Transverse colon (tissue), 4 donors: ENCODE data around the gene LPAR4. TPM values are rescaled to one million over a fixed set of nuclear protein-coding genes. Genes with fewer than 3 reads are reported as not detected.
"Not testable (repeated sequence)": the region's sequence is repeated elsewhere in the genome, so short reads cannot be mapped to it uniquely, and the experiment has no call there.

Experiments used
- DNase-seq: peaks from one replicate; pipeline ENCODE4 v3.0.0-alpha.2; 2019
- H3K27ac ChIP-seq, 4 donors: fragments of 200-600 bp; sonication (generic); 2 replicates each; pipeline ENCODE4 v1.5.1; 2016 to 2018; ENCODE audit warnings: inconsistent platforms in 4 of 4
- H3K27me3 ChIP-seq: fragments of 200-600 bp; sonication (generic); 2 replicates; pipeline ENCODE4 v1.5.1; 2017; ENCODE audit warnings: inconsistent platforms
- H3K36me3 ChIP-seq, 4 donors: fragments of 200-600 bp; sonication (generic); 2 replicates each; pipeline ENCODE4 v1.5.1; 2017 to 2019; ENCODE audit warnings: inconsistent platforms in 4 of 4
- H3K4me1 ChIP-seq, 4 donors: fragments of 200-600 bp; sonication (generic); 2 replicates each; pipeline ENCODE4 v1.5.1; 2017 to 2020; ENCODE audit warnings: inconsistent platforms in 4 of 4
- H3K4me3 ChIP-seq, 4 donors: fragments of 200-600 bp; sonication (generic); 1 replicate in 1 of 4; 2 replicates in 3 of 4; pipeline versions ENCODE4 v1.5.1 to v1.6.1; 2017 to 2019; ENCODE audit warnings: inconsistent platforms in 4 of 4
- H3K9me3 ChIP-seq, 2 donors: fragments of 200-600 bp; sonication (generic); 2 replicates each; pipeline ENCODE4 v1.5.1; 2017 to 2019; ENCODE audit warnings: inconsistent platforms in 2 of 2
- EP300 ChIP-seq: sonication (generic); formaldehyde crosslinking; IDR thresholded peaks from one replicate; pipeline ENCODE4 v1.6.1; 2017; ENCODE audit warnings: antibody characterized with exemption, low read depth
- POLR2A ChIP-seq: fragments of 450-650 bp; IDR thresholded peaks from one replicate; pipeline ENCODE4 v1.6.1; 2016; ENCODE audit warnings: antibody characterized with exemption, mild to moderate bottlenecking, moderate library complexity
- POLR2AphosphoS5 ChIP-seq, 3 donors: sonication (generic); formaldehyde crosslinking; IDR thresholded peaks; one replicate each; pipeline ENCODE4 v1.6.1; 2016; ENCODE audit warnings: antibody characterized with exemption in 3 of 3
- WGBS, 2 donors: methylation state at CpG; one replicate each; pipeline ENCODE4 v1.1.5; 2018; ENCODE audit warnings: low coverage in 1 of 2; 5-methylcytosine and 5-hydroxymethylcytosine counted together
- in situ Hi-C, 4 donors: fragments of 200-750 bp; cut with MboI; loops; one replicate each; pipeline versions ENCODE4 v1.15.0 to v1.15.1; 2017; ENCODE audit warnings: low sequenced_read_pairs in 3 of 4, low pct_ligation_motif_present in 1 of 4, low pct_unique_long_range_greater_than_20kb in 1 of 4
- intact Hi-C: fragments of 100-400 bp; cut with DNase I; formaldehyde crosslinking; loops from one replicate; pipeline ENCODE4 v1.15.1; 2023; ENCODE audit warnings: low total_unique reads
- total RNA-seq, 4 donors: library from RNA; depleted of rRNA; stranded (reverse); fragments of >200 nt; gene quantifications; one replicate each; pipeline ENCODE4 v1.1.0, GENCODE V29; 2016
- TF ChIP-seq, protein P1 (sequence below), 5 experiments: fragments of 200-600 bp in 3 of 5; fragments of 450-650 bp in 2 of 5; sonication (generic) in 3 of 5; IDR thresholded peaks; 1 replicate in 2 of 5; 2 replicates in 3 of 5; pipeline ENCODE4 v1.5.1; 2016 to 2017; ENCODE audit warnings: antibody characterized with exemption in 5 of 5, inconsistent platforms in 3 of 5, mild to moderate bottlenecking in 2 of 5, moderate library complexity in 1 of 5

LPAR4 gene
- total RNA-seq, 4 donors from 2014 or later, result 0.16 TPM; not detected in 3

GRCh38 chrX:78800694-78801093, 53.2 kb downstream of the LPAR4 start:
- H3K36me3 ChIP-seq, result no peaks in the 10 kb centered on the region
- H3K27me3 ChIP-seq, result no peaks in the 10 kb centered on the region
- intact Hi-C loops (no loop called here), in situ Hi-C loops (no loop called here)
- no peak overlapping the region for H3K4me3 ChIP-seq
- H3K9me3 ChIP-seq, result no peaks in the 10 kb centered on the region
- no peak for DNase-seq
- H3K27ac ChIP-seq, result no peak overlapping the region
- H3K4me1 ChIP-seq, result no peaks in the 10 kb centered on the region
- TF ChIP-seq POLR2A (no peak), POLR2AphosphoS5 (IDR thresholded peaks at IDR 0.05) (no peak), EP300 (no peak)
- TF ChIP-seq, protein P1, sequence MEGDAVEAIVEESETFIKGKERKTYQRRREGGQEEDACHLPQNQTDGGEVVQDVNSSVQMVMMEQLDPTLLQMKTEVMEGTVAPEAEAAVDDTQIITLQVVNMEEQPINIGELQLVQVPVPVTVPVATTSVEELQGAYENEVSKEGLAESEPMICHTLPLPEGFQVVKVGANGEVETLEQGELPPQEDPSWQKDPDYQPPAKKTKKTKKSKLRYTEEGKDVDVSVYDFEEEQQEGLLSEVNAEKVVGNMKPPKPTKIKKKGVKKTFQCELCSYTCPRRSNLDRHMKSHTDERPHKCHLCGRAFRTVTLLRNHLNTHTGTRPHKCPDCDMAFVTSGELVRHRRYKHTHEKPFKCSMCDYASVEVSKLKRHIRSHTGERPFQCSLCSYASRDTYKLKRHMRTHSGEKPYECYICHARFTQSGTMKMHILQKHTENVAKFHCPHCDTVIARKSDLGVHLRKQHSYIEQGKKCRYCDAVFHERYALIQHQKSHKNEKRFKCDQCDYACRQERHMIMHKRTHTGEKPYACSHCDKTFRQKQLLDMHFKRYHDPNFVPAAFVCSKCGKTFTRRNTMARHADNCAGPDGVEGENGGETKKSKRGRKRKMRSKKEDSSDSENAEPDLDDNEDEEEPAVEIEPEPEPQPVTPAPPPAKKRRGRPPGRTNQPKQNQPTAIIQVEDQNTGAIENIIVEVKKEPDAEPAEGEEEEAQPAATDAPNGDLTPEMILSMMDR (IDR thresholded peaks at IDR 0.05), result no peak

DNA sequence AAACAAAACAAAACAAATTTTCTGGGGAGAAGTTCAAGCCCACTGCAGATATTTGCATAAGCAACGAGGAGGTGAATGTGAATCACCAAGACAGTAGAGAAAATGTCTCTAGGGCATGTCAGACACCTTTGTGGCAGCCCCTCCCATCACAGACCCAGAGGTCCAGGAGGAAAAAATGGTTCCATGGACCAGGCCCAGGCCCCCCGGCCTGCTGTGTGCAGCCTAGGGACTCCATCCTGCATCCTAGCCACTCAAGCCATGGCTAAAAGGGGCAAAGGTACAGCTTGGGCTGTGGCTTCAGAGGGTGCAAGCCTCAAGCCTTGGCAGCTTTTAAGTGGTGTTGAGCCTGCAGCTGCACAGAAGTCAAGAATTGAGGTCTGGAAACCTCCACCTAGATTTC, 54.0 kb downstream of the LPAR4 start:
- Histone ChIP-seq H3K4me1 (no peaks in the 10 kb centered on the region), H3K27ac (no peak overlapping the region), H3K27me3 (no peaks in the 10 kb centered on the region), H3K9me3 (no peaks in the 10 kb centered on the region), H3K36me3 (no peaks in the 10 kb centered on the region), H3K4me3 (no peak overlapping the region)
- intact Hi-C loops, result no loop called here
- 61% methylated on average over 2 of the region's 2 CpGs; no CpG with 5 or more reads in 1 of the 2 donors for WGBS, 2 donors
- no peak for DNase-seq
- TF ChIP-seq POLR2A (no peak), EP300 (no peak), POLR2AphosphoS5 (IDR thresholded peaks at IDR 0.05) (no peak)
- TF ChIP-seq, protein P1 (IDR thresholded peaks at IDR 0.05), result no peak
- in situ Hi-C loops, result no loop called here

GRCh38 chrX:78802526-78802925, 55.0 kb downstream of the LPAR4 start:
- in situ Hi-C loops, H3K9me3 ChIP-seq, DNase-seq, H3K4me1 ChIP-seq, H3K36me3 ChIP-seq, H3K27ac ChIP-seq, H3K4me3 ChIP-seq, intact Hi-C loops, H3K27me3 ChIP-seq: not testable (repeated sequence)
- 74% methylated on average over 3 of the region's 3 CpGs; no CpG with 5 or more reads in 1 of the 2 donors for WGBS, 2 donors

Other genes starting within 250 kb of the LPAR4 start
- gene RTL3, start 88.4 kb upstream of the LPAR4 start, total RNA-seq, result 1 to 10 TPM in 1 of 4 donors, under 1 TPM in 1, not detected in 2; 0.14 to 1.1 TPM
- gene P2RY10, start 197.7 kb downstream of the LPAR4 start, total RNA-seq, result 10 to 100 TPM in 1 of 4 donors, 1 to 10 TPM in 2, not detected in 1; 1.1 to 11.3 (median 2.0) TPM